ENCODE measurements around the gene TSPAN9. TPM values are rescaled to one million over a fixed set of nuclear protein-coding genes. Genes with fewer than 3 reads are reported as not detected.

TSPAN9 gene
- total and polyA plus RNA-seq, 2 of the 4 experiments (the other 2 are of a cell fraction): 17.7 to 39.1 TPM

DNA sequence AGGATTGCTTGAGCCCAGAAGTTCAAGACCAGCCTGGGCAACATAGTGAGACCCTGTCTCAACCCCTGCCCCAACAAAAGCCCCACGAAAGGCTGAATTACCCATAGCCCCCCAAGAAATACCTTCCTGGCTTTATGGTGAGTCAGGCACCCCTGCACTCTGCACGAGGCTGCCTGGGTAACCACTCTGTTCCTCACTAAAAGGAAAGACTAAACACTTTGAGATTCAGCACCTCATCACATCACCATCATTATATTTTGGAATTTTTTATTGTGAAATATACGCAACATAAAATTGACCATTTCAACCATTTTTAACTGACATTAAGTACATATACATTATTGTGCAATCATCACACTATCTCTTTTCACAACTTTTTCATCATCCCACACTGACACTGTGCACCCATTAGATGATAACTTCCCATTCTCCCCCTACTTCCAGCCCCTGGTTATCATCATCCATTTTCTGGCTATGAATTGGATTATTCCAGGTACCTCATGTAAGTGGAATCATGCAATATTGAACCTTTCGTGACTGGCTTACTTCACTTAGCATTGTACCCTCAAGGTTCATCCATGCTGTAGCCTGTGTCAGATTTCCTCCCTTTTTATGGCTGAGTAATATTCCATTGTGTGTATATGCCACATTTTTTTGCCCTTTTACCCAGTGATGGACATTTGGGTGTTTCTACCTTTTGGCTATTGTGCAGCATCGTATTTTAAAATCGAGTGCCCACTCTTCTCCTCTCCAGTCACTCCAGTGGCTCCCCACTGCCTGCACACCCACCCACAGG, 51.5 kb downstream of the TSPAN9 start:
- Histone ChIP-seq H3K4me1 (ENCODE audit: control insufficient read depth, insufficient read depth, low read length) (peaks cover 13% of the 10 kb centered on the region), H3K27ac (ENCODE audit: insufficient read depth, low read length) (no peak overlapping the region), H3K79me1 (ENCODE audit: low read depth in 1 of 2, low read length in 2 of 2) (peaks cover 3 to 33% of the 10 kb centered on the region in 2 experiments), H3K14ac (replicated peaks; ENCODE audit: low read depth, low read length) (no peak overlapping the region), H3K9me1 (ENCODE audit: insufficient read depth, low read length) (peaks cover 18% of the 10 kb centered on the region), H3K23ac (ENCODE audit: low read depth, low read length) (no peak overlapping the region), H3K18ac (ENCODE audit: low read depth, low read length) (no peak overlapping the region), H4K8ac (ENCODE audit: low read depth in 2 of 2, low read length in 2 of 2) (no peak overlapping the region), H4K91ac (ENCODE audit: insufficient read depth, low read depth, low read length) (no peak overlapping the region), H2AK5ac (ENCODE audit: low read depth, low read length) (no peak overlapping the region), H3K9ac (ENCODE audit: low read depth, low read length) (no peak overlapping the region), H2BK5ac (ENCODE audit: low read depth, low read length, poor library complexity, severe bottlenecking) (no peak overlapping the region), H2BK120ac (ENCODE audit: low read depth, low read length) (no peak overlapping the region), H4K5ac (ENCODE audit: low read depth, low read length) (no peak overlapping the region), H2AFZ (replicated peaks; ENCODE audit: low read length, poor library complexity) (no peak overlapping the region), H3K4me2 (ENCODE audit: low read depth, low read length) (no peak overlapping the region), H3K56ac (ENCODE audit: extremely low read depth, insufficient read depth, low read length) (no peak overlapping the region), H3K4ac (ENCODE audit: low read depth, low read length) (no peak overlapping the region), H3K36me3 (ENCODE audit: control insufficient read depth, insufficient read depth, low read length) (no peaks in the 10 kb centered on the region), H2BK20ac (ENCODE audit: low read depth, low read length) (no peak overlapping the region), H4K20me1 (ENCODE audit: insufficient read depth, low read length) (peaks cover 2% of the 10 kb centered on the region; the same call in 1 of the 2 replicates), H2BK15ac (ENCODE audit: low read depth, low read length) (no peak overlapping the region), H3K4me3 (ENCODE audit: insufficient read depth, low read depth, low read length) (no peak overlapping the region), H2AK9ac (replicated peaks; ENCODE audit: low read depth, low read length, poor library complexity) (no peak overlapping the region), H3K9me3 (ENCODE audit: control insufficient read depth, insufficient read depth, low read length) (peaks cover 2% of the 10 kb centered on the region; the same call in 1 of the 2 replicates), H3K27me3 (ENCODE audit: control insufficient read depth, insufficient read depth, low read length) (no peaks in the 10 kb centered on the region)
- ATAC-seq (ENCODE audit: low read depth): no peak
- ChIA-PET POLR2A (ENCODE audit: unreplicated experiment) (no interaction called here), CTCF (interaction anchor here (1.4 kb wide), 1 partner anchor 55 kb away, joined by 4 read pairs; no protein-coding TSS in a partner anchor)
- DNase-seq: no peak
- dilution Hi-C loops (cut with HindIII; ENCODE audit: low sequenced_read_pairs, unreplicated experiment): no loop called here
- intact Hi-C loops (cut with micrococcal nuclease): no loop called here
- BruUV-seq (replicated peaks): no TSS peak
- TF ChIP-seq RCOR1 (IDR thresholded peaks at IDR 0.05; ENCODE audit: insufficient replicate concordance, low read length) (no peak), CEBPB (IDR thresholded peaks at IDR 0.05; ENCODE audit: low read depth, low read length) (peak; percentile 88), RAD21 (IDR thresholded peaks at IDR 0.05; ENCODE audit: low read length) (no peak), USF2 (IDR thresholded peaks at IDR 0.05; ENCODE audit: low read depth, low read length) (no peak), CHD1 (IDR thresholded peaks at IDR 0.05; ENCODE audit: low read depth, low read length) (no peak)
- no CpG with 5 or more reads among the region's 6 CpGs for WGBS, 2 experiments (ENCODE audit: extremely low coverage in 2 of 2, insufficient read length in 1 of 2)
- in situ Hi-C loops (cut with MboI; ENCODE audit: low sequenced_read_pairs): no loop called here
